Stomach (tissue), 4 donors: Measurements from ENCODE around the gene GAL3ST3.

Experiments used
- POLR2A ChIP-seq, 4 donors: fragments of 450-650 bp; IDR thresholded peaks; one replicate each; pipeline ENCODE4 v1.6.1; 2016; ENCODE audit warnings: antibody characterized with exemption in 4 of 4, control low read depth in 2 of 4, mild to moderate bottlenecking in 1 of 4, moderate library complexity in 1 of 4
- TF ChIP-seq, protein P1 (sequence below), 7 experiments: fragments of 450-650 bp in 4 of 7; fragments of 200-600 bp in 3 of 7; sonication (generic) in 3 of 7; IDR thresholded peaks; one replicate each; pipeline ENCODE4 v1.5.1; 2016 to 2019; ENCODE audit warnings: antibody characterized with exemption in 7 of 7, control low read depth in 2 of 7, mild to moderate bottlenecking in 1 of 7

DNA sequence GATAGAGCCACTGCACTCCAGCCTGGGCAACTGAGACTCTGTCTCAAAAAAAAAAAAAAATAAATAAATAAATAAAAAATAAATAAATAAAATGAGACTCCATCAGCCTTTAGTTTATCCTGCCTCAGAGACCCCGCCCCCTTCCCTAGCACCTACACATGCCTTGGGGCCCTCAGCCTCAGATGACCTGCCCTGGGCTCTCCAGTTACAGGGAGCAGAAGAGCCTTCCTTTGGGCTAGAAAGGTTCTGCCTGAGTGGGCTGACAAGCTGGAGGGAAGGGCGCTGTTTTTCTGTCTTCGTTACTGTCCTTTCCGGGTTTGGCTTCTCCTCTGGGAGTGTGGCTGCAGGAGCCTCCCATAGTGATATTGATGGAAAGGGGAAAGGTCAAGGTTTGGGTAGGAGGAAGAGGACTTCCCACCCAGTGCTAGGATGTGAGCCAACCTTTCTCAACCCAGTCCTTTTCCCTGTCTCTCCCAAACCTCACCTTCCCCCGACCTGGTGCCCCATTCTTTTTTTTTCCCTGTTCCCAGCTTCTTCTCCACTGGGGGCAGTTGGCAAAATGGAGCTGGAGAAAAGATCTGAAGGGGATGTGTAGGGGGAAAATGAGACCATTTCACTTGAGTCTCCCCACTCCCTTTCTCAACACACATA is 1.7 kb upstream of the GAL3ST3 start:
- TF ChIP-seq, protein P1, sequence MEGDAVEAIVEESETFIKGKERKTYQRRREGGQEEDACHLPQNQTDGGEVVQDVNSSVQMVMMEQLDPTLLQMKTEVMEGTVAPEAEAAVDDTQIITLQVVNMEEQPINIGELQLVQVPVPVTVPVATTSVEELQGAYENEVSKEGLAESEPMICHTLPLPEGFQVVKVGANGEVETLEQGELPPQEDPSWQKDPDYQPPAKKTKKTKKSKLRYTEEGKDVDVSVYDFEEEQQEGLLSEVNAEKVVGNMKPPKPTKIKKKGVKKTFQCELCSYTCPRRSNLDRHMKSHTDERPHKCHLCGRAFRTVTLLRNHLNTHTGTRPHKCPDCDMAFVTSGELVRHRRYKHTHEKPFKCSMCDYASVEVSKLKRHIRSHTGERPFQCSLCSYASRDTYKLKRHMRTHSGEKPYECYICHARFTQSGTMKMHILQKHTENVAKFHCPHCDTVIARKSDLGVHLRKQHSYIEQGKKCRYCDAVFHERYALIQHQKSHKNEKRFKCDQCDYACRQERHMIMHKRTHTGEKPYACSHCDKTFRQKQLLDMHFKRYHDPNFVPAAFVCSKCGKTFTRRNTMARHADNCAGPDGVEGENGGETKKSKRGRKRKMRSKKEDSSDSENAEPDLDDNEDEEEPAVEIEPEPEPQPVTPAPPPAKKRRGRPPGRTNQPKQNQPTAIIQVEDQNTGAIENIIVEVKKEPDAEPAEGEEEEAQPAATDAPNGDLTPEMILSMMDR (IDR thresholded peaks at IDR 0.05) = no peak
- no peak for TF ChIP-seq POLR2A (IDR thresholded peaks at IDR 0.05)
